Activated T-helper 1 cell treated with anti-CD3 and anti-CD28 coated beads, Interleukin-2, amount 50 U/mL, for 16 hours (primary cell): Measurements from ENCODE around the gene KLK11.
"Not testable (repeated sequence)": the region's sequence is repeated elsewhere in the genome, so short reads cannot be mapped to it uniquely, and the experiment has no call there.

ENCODE experiments used
- DNase-seq, 2 donors: peaks; one replicate each; pipeline ENCODE4 v3.0.0-alpha.2; 2020; ENCODE audit warnings: low read depth in 1 of 2, low spot score in 1 of 2

Gene KLK11

GRCh38 chr19:51006406-51006805 is 20.0 kb downstream of the KLK11 start:
- no peak for DNase-seq

- no peak for DNase-seq
These were observed 21.2 kb downstream of the KLK11 start for GRCh38 chr19:51005248-51005647.

GRCh38 chr19:51003316-51003715 is 23.1 kb downstream of the KLK11 start:
- no peak for DNase-seq

GRCh38 chr19:51002542-51003311 is 23.7 kb downstream of the KLK11 start:
- DNase-seq, result no peak

GRCh38 chr19:51002089-51002532 is 24.3 kb downstream of the KLK11 start:
- no peak for DNase-seq

GRCh38 chr19:51001515-51001914 is 24.9 kb downstream of the KLK11 start, which contains the start of gene KLK8:
KLK8 (minus strand) TSS chr19:51001604; CDS start chr19:51001167, 437 bp downstream.
- no peak for DNase-seq

- DNase-seq, result no peak
These were observed 25.4 kb downstream of the KLK11 start for GRCh38 chr19:51000981-51001380.

GRCh38 chr19:51000426-51000825 is 26.0 kb downstream of the KLK11 start:
- DNase-seq, result no peak

GRCh38 chr19:50998686-50999085 is 27.7 kb downstream of the KLK11 start:
- DNase-seq, result no peak

GRCh38 chr19:50998061-50998460 is 28.4 kb downstream of the KLK11 start:
- no peak for DNase-seq

GRCh38 chr19:50994129-50994528 is 32.3 kb downstream of the KLK11 start:
- DNase-seq, result no peak

- DNase-seq, result no peak
These were observed 33.8 kb downstream of the KLK11 start for GRCh38 chr19:50992666-50993035.

- DNase-seq, result not testable (repeated sequence)
These were observed 42.0 kb downstream of the KLK11 start for GRCh38 chr19:50984416-50984815.

- DNase-seq, result no peak
These were observed 42.7 kb downstream of the KLK11 start, which contains the start of gene KLK7 for GRCh38 chr19:50983625-50984292. KLK7 (minus strand) TSS chr19:50983917; CDS start chr19:50982399, 1,518 bp downstream.

- no peak for DNase-seq
These were observed 44.2 kb downstream of the KLK11 start for GRCh38 chr19:50982186-50982585.

- DNase-seq, result no peak
These were observed 44.7 kb downstream of the KLK11 start for GRCh38 chr19:50981587-50982146.

GRCh38 chr19:50980208-50980607 is 46.2 kb downstream of the KLK11 start:
- no peak for DNase-seq

- DNase-seq, result no peak
These were observed 46.7 kb downstream of the KLK11 start for GRCh38 chr19:50979758-50980157.

GRCh38 chr19:50978772-50979390 is 47.5 kb downstream of the KLK11 start:
- no peak for DNase-seq

GRCh38 chr19:50977626-50978025 is 48.8 kb downstream of the KLK11 start:
- DNase-seq, result no peak

GRCh38 chr19:50975766-50976165 is 50.6 kb downstream of the KLK11 start:
- no peak for DNase-seq
